Left forelimb (tissue), 1 donor: ENCODE data around the gene DNAH3.
"Not testable (repeated sequence)": the region's sequence is repeated elsewhere in the genome, so short reads cannot be mapped to it uniquely, and the experiment has no call there.

Experiments
- DNase-seq: peaks from one replicate; pipeline ENCODE4 v3.0.0-alpha.2; 2018; ENCODE audit warnings: low spot score

The DNAH3 gene, protein sequence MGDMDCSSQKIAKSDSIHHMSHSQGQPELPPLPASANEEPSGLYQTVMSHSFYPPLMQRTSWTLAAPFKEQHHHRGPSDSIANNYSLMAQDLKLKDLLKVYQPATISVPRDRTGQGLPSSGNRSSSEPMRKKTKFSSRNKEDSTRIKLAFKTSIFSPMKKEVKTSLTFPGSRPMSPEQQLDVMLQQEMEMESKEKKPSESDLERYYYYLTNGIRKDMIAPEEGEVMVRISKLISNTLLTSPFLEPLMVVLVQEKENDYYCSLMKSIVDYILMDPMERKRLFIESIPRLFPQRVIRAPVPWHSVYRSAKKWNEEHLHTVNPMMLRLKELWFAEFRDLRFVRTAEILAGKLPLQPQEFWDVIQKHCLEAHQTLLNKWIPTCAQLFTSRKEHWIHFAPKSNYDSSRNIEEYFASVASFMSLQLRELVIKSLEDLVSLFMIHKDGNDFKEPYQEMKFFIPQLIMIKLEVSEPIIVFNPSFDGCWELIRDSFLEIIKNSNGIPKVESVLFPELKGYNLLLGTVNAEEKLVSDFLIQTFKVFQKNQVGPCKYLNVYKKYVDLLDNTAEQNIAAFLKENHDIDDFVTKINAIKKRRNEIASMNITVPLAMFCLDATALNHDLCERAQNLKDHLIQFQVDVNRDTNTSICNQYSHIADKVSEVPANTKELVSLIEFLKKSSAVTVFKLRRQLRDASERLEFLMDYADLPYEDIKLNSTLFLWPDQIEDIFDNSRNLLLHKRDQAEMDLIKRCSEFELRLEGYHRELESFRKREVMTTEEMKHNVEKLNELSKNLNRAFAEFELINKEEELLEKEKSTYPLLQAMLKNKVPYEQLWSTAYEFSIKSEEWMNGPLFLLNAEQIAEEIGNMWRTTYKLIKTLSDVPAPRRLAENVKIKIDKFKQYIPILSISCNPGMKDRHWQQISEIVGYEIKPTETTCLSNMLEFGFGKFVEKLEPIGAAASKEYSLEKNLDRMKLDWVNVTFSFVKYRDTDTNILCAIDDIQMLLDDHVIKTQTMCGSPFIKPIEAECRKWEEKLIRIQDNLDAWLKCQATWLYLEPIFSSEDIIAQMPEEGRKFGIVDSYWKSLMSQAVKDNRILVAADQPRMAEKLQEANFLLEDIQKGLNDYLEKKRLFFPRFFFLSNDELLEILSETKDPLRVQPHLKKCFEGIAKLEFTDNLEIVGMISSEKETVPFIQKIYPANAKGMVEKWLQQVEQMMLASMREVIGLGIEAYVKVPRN (N-terminal part only)

DNA sequence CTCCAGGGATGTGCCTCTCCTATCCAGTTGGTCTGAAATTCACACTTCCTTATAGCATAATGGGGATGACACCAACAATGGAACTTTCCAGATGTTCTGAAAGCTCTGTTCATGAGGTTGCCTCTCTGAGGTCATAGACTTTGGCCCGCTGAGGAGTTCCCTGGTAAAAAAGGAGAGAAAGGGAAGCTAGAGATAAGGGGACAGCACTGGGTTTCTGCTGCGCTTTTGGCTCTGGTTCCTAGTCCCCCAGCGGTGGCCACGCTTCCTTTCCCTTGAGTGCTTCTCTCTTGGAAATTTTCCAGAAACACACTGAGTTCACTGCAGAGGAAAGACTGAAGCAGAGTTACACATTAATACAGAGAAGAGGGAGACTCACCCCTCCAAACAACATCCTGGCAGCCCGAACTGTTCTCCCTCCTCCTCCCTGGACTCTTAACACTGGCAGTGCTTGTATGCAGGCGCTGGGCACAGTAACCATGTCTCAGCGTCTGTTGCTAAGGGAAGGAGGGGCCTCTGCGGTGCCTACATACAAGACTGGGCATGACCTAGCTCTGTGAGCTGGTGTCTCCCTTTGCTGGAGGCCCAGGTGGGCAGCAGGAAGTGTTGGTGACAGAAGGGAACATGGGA lies at the start of gene DNAH3:
Gene DNAH3 (minus strand): TSS at position 472 of the 627 bp plus-strand sequence. CDS start 527 bp downstream, outside the sequence.
- no peak for DNase-seq

DNA sequence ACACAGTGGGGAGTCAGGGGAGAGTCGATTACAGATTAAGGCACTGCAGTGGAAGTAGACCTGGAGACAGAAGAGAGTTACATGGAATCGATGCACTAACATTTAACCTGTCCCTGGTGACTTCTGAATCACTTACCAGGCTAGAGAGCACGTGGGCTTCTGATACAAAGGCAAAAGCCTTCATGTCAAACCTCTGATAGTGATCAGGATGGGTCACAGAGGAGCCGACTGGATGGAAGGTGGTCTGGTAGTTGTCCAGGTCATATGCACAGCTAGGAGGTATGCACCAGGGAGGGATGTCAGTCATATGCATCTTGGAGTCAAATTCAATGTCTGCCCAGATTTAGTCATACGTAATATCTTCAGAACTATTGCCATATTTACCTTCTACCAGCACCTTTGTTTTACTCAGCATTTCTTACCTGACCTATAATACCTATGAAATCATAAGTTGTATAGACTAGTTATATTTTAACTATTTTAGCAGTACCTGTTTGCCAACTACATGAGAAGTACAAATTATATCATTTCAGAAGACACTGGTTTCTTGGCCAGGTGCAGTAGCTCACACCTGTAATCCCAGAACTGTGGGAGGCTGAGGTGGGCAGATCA lies 49.1 kb upstream of the DNAH3 start:
- DNase-seq = no peak

GRCh38 chr16:21197621-21198020 lies 47.0 kb upstream of the DNAH3 start:
- DNase-seq = no peak

- DNase-seq = no peak
Measured at GRCh38 chr16:21197112-21197511, 46.5 kb upstream of the DNAH3 start.

GRCh38 chr16:21195330-21195729 lies 44.7 kb upstream of the DNAH3 start:
- not testable (repeated sequence) for DNase-seq

GRCh38 chr16:21194771-21195301 lies 44.2 kb upstream of the DNAH3 start:
- DNase-seq = no peak

DNA sequence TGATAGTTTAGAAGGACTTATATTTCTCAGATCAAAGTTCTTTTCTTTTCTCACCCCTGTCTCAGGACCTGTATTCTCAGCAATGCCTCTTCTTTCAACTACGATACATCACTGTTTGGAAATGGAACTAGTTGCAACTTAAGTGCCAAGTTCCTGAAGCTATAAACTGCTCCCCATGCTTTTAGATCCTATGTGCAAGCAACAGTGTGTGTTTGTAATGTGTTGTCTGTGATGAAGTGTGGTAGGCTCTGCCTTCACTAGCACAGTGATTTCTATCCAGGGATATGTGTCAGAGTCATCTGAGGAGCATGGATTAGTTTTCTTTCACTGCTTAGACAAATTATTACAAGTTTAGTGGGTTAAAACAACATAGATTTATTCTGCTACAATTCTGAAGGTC lies 42.3 kb upstream of the DNAH3 start:
- DNase-seq = no peak

GRCh38 chr16:21190599-21190998 lies 40.0 kb upstream of the DNAH3 start:
- no peak for DNase-seq

GRCh38 chr16:21190013-21190412 lies 39.4 kb upstream of the DNAH3 start:
- no peak for DNase-seq

DNA sequence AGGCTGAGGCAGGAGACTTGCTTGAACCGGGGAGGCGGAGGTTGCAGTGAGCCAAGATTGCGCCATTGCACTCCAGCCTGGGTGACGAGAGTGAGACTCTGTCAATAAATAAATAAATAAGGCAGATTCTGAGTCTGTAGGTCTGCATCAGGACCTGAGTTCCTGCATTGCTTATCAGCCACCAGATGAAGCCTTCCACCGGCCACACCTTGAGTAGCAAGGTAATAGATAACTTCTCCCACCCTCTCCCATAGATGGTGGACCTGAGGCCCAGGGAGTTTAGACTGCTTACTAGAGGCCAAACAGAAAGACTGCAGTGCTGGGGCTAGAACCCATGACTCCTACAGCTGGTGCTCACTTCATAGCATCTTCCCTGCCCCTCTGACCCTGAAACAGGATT lies 38.7 kb upstream of the DNAH3 start:
- no peak for DNase-seq

GRCh38 chr16:21186326-21186691 lies 35.7 kb upstream of the DNAH3 start:
- no peak for DNase-seq

GRCh38 chr16:21185659-21186325 lies 35.1 kb upstream of the DNAH3 start:
- DNase-seq = no peak

- DNase-seq = no peak
Measured at GRCh38 chr16:21184834-21185233, 34.2 kb upstream of the DNAH3 start.

DNA sequence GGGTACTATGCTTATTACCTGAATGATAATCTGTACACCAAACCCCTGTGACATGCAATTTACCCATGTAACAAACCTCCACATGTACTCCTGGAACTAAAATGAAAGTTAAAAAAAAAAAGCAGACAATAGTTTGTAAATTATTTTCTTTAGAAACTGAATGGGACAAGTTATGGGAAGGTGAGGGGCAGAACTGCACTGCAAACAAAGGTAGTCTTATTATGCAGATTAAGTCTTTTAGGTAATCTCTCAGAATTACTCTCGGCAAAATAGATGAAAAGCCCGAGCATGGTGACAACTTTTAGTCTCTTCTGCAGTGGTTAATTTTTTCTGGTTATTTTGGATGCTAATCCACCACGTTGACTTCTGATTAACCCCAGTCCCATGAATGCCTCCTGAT lies 33.3 kb upstream of the DNAH3 start:
- no peak for DNase-seq

DNA sequence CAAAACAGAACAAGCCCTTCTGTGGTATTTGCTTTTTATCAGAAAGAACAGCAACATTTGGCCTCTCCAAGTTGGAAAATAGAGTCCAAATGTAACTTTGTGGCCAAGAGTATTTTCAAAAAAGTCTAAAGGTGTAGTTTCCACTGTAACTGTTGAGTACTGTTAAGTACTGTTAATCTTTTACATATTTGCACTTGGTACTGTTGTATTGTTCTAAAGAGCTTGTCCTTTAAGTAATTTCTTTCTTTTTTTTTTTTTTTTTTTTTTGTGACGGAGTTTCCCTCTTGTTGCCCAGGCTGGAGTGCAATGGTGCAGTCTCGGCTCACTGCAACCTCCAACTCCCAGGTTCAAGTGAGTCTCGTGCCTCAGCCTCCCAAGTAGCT lies 29.3 kb upstream of the DNAH3 start:
- DNase-seq = no peak

- DNase-seq = no peak
Measured at GRCh38 chr16:21179126-21179982, 28.7 kb upstream of the DNAH3 start.

DNA sequence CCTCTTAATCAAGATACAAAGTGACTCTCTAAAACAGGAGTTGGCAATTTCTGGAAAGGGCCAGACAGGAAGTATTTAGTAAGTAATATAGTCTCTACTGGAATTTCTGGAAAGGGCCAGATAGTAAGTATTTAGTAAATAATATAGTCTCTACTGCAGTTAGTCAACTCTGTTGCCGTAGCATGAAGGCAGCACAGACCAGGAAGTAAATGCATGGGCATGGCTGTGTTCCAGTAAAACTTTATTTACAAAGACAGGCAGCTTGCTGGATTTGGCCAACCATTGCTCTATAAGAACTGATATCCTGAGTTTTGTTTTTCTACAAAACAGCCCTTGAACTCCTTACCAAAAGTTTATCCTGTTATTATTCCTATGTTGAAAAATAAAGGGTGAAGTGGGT lies 24.8 kb upstream of the DNAH3 start:
- no peak for DNase-seq

DNA sequence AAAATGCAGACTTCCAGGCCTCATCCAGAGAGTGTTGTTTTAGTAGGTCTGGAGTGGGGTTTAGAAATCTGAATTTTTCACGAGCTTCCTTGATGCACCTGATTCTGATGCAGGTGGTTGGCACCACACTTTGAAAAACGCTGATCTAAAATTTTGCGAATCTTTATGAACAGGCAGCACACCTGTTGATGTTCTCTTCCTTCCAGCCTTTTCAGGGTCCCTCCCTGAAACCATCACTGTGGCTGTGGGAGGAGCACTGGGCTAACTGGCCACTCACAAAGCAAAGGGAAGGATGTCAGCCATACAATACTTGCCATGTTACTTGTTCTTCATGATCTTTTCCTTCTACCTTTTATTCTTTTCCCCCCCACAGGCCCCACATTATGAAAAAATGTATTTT lies 22.0 kb upstream of the DNAH3 start:
- no peak for DNase-seq

DNA sequence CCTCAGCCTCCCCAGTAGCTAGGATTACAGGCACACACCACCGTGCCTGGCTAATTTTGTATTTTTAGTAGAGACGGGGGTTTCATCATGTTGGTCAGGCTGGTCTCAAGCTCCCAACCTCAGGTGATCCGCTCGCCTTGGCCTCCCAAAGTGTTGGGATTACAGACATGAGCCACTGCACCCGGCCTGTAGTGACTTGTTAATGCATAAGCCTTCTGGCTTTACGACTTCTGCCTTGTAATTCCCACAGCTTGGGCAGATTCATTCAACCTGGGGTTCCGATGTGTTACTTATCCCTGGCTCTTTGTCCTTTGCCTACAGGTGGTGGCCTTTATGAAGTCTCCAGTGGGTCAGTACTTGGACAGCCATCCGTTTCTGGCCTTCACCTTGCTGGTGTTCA lies 19.5 kb upstream of the DNAH3 start:
- not testable (repeated sequence) for DNase-seq
